ENCODE results near the gene DYRK1A.

The DYRK1A gene

DNA sequence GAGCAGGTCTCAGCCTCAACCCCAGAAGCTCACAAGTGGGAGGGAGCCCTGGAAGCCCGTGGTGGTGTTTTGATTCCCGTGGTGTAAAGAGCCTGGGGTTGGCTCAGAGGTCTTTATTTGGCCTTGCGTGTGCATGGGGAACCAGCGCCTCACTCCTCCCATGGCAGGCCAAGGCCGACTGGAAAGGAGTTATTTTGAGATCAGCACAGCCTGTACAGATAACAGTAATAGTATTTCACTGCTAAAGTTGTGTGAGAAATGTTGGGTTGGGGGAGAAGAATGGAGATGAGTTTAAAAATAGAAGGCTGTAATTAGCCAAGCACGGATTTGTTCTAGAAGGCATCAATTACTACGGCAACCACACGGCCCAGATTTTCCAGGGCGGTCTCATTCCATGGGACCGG is 186.5 kb downstream of the DYRK1A start:
- DNase-seq (ENCODE audit: low read depth), result no peak
- TF ChIP-seq MYC (IDR thresholded peaks at IDR 0.05; ENCODE audit: low read depth, low read length) (no peak), POLR2A (IDR thresholded peaks at IDR 0.05; ENCODE audit: extremely low read depth, insufficient read length) (no peak)
- TF ChIP-seq, protein P1, sequence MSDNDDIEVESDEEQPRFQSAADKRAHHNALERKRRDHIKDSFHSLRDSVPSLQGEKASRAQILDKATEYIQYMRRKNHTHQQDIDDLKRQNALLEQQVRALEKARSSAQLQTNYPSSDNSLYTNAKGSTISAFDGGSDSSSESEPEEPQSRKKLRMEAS (IDR thresholded peaks at IDR 0.05; ENCODE audit: low read depth, low read length), result no peak
- TF ChIP-seq, protein P2, sequence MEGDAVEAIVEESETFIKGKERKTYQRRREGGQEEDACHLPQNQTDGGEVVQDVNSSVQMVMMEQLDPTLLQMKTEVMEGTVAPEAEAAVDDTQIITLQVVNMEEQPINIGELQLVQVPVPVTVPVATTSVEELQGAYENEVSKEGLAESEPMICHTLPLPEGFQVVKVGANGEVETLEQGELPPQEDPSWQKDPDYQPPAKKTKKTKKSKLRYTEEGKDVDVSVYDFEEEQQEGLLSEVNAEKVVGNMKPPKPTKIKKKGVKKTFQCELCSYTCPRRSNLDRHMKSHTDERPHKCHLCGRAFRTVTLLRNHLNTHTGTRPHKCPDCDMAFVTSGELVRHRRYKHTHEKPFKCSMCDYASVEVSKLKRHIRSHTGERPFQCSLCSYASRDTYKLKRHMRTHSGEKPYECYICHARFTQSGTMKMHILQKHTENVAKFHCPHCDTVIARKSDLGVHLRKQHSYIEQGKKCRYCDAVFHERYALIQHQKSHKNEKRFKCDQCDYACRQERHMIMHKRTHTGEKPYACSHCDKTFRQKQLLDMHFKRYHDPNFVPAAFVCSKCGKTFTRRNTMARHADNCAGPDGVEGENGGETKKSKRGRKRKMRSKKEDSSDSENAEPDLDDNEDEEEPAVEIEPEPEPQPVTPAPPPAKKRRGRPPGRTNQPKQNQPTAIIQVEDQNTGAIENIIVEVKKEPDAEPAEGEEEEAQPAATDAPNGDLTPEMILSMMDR (IDR thresholded peaks at IDR 0.05; ENCODE audit: low read depth, low read length), result no peak
- H3K4me3 ChIP-seq (ENCODE audit: low read depth, low read length), result no peak overlapping the region

DNA sequence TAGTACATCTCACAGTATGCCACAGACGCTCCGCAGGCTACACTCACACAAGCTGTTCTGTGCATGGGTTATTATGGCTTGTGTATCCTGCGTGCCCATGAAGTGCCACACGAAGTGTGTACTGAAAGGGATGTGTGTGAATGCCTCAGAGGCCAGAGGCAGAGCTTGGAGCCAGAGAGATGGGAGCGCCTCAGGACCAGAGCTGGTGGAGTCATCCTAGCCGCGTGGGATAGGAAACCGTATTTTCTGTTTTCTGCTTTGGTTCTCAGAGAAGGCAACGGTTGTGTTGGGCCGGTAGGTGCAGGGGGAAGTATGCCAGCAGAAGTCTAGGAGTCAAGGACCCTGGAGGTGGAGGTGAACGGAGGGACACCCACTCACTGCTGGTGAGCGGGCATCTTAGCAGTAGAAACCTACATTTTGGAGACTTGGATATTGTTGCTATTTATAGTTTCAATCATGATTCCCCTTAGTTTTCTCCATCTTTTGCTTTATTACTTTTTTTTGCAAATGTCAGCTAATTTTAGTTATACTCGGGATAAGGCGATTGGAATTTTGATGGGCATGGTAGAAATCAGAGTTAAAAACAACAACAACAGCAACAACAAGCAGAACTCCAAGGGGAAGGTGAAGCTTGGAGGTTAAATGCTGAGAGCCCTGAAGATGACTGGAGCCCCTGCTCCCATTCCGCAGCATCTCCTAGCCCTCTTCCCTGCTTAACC is 188.2 kb downstream of the DYRK1A start:
- TF ChIP-seq, protein P1 (IDR thresholded peaks at IDR 0.05; ENCODE audit: low read depth, low read length), result no peak
- no peak for TF ChIP-seq POLR2A (IDR thresholded peaks at IDR 0.05; ENCODE audit: extremely low read depth, insufficient read length)
- TF ChIP-seq MYC (IDR thresholded peaks at IDR 0.05; ENCODE audit: low read depth, low read length), result no peak
- TF ChIP-seq, protein P2 (IDR thresholded peaks at IDR 0.05; ENCODE audit: low read depth, low read length), result no peak
- DNase-seq (ENCODE audit: low read depth), result no peak
- no peak overlapping the region for H3K4me3 ChIP-seq (ENCODE audit: low read depth, low read length)

- H3K4me3 ChIP-seq (ENCODE audit: low read depth, low read length), result no peak overlapping the region
- TF ChIP-seq MYC (IDR thresholded peaks at IDR 0.05; ENCODE audit: low read depth, low read length), result no peak
- TF ChIP-seq, protein P2 (IDR thresholded peaks at IDR 0.05; ENCODE audit: low read depth, low read length), result no peak
- no peak for TF ChIP-seq POLR2A (IDR thresholded peaks at IDR 0.05; ENCODE audit: extremely low read depth, insufficient read length)
- TF ChIP-seq, protein P1 (IDR thresholded peaks at IDR 0.05; ENCODE audit: low read depth, low read length), result no peak
- no peak for DNase-seq (ENCODE audit: low read depth)
Observed at GRCh38 chr21:37555672-37556261, 189.2 kb downstream of the DYRK1A start.

GRCh38 chr21:37557261-37557950 is 190.8 kb downstream of the DYRK1A start:
- TF ChIP-seq, protein P1 (IDR thresholded peaks at IDR 0.05; ENCODE audit: low read depth, low read length), result no peak
- TF ChIP-seq, protein P2 (IDR thresholded peaks at IDR 0.05; ENCODE audit: low read depth, low read length), result no peak
- TF ChIP-seq MYC (IDR thresholded peaks at IDR 0.05; ENCODE audit: low read depth, low read length) (no peak), POLR2A (IDR thresholded peaks at IDR 0.05; ENCODE audit: extremely low read depth, insufficient read length) (no peak)
- no peak overlapping the region for H3K4me3 ChIP-seq (ENCODE audit: low read depth, low read length)
- DNase-seq (ENCODE audit: low read depth), result no peak

- TF ChIP-seq MYC (IDR thresholded peaks at IDR 0.05; ENCODE audit: low read depth, low read length) (no peak), POLR2A (IDR thresholded peaks at IDR 0.05; ENCODE audit: extremely low read depth, insufficient read length) (no peak)
- TF ChIP-seq, protein P2 (IDR thresholded peaks at IDR 0.05; ENCODE audit: low read depth, low read length), result no peak
- TF ChIP-seq, protein P1 (IDR thresholded peaks at IDR 0.05; ENCODE audit: low read depth, low read length), result no peak
- H3K4me3 ChIP-seq (ENCODE audit: low read depth, low read length), result no peak overlapping the region
- DNase-seq (ENCODE audit: low read depth), result no peak
Observed at GRCh38 chr21:37558676-37559211, 192.2 kb downstream of the DYRK1A start.

Measured in NB4 (cell line).